BJ (cell line): ENCODE measurements around the gene MAK. TPM values are rescaled to one million over a fixed set of nuclear protein-coding genes. Genes with fewer than 3 reads are reported as not detected.

Experiments used
- CTCF ChIA-PET: fragments of 350-600 bp; formaldehyde crosslinking; extraction: SDS; loops from one replicate; lab custom pipeline; 2021; ENCODE audit warnings: antibody characterized with exemption, inconsistent platforms; lab: Yijun Ruan, JAX
- POLR2A ChIA-PET: fragments of 300-600 bp; sonication (Branson Sonifier 250); formaldehyde crosslinking; extraction: SDS; loops from one replicate; lab custom pipeline; 2021; ENCODE audit warnings: antibody characterized with exemption; lab: Charles Lee
- DNase-seq: peaks from one replicate; pipeline ENCODE4 v3.0.0-alpha.2; 2011; ENCODE audit warnings: low read depth
- H3K27me3 ChIP-seq: 2 replicates; pipeline ENCODE4 v1.6.0; 2011; ENCODE audit warnings: low read length; ENCODE audit not compliant: control insufficient read depth, insufficient read depth
- H3K36me3 ChIP-seq: 2 replicates; pipeline ENCODE4 v1.5.1; 2011; ENCODE audit warnings: low read length; ENCODE audit not compliant: control insufficient read depth, insufficient read depth
- H3K4me3 ChIP-seq: 2 replicates; pipeline ENCODE4 v1.5.1; 2011; ENCODE audit warnings: low read depth, mild to moderate bottlenecking, control low read depth, low read length
- CTCF ChIP-seq: IDR thresholded peaks from 2 replicates; pipeline ENCODE4 v1.5.1; 2011; ENCODE audit warnings: low read depth, mild to moderate bottlenecking, control low read depth, inconsistent platforms, low read length, moderate library complexity; ENCODE audit not compliant: insufficient read depth
- polyA plus RNA-seq: library from polyadenylated mRNA; depleted of rRNA; stranded (reverse); fragments of >200 nt; gene quantifications from 2 replicates; pipeline ENCODE4 v1.2.3, GENCODE V29; 2011

The MAK gene
- polyA plus RNA-seq, 1 experiment, result not detected

GRCh38 chr6:10800810-10801209 lies 37.5 kb downstream of the MAK start:
- H3K27me3 ChIP-seq, result no peaks in the 10 kb centered on the region
- POLR2A ChIA-PET, result no interaction called here
- no peaks in the 10 kb centered on the region for H3K36me3 ChIP-seq
- CTCF ChIA-PET, result interaction anchor here (0.7 to 4.5 kb wide), 5 partner anchors 72 to 320 kb away, joined by 3 to 92 read pairs (median 5); no protein-coding TSS in a partner anchor
- no peak for DNase-seq
- no peak for TF ChIP-seq CTCF
- no peak overlapping the region for H3K4me3 ChIP-seq

GRCh38 chr6:10794239-10794638 lies 44.1 kb downstream of the MAK start:
- ChIA-PET CTCF (interaction anchor here (1.1 to 2.1 kb wide), 2 partner anchors 8 to 316 kb away, joined by 3 to 8 read pairs; no protein-coding TSS in a partner anchor), POLR2A (no interaction called here)
- no peak for DNase-seq
- Histone ChIP-seq H3K4me3 (no peak overlapping the region), H3K27me3 (no peaks in the 10 kb centered on the region), H3K36me3 (no peaks in the 10 kb centered on the region; the same call in 1 of the 2 replicates)
- TF ChIP-seq CTCF, result no peak

DNA sequence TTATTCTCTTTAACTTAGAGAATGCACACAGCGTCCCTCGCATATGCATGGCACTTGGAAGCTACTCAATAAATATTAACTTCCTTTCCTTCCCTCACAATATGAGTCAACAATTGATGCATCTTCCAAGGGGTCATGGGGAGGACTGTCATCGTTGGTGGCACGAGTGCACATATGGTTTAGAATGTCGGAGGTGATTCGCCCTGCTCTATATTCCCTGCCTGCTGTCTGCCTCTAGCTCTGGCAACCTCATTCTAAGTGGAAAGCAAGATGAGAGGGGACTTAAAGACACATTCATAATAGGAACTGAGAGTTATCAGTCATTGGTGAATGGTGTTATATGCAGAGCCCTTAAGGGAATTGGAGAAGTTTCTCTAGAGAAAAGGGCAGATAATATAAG lies 44.6 kb downstream of the MAK start:
- DNase-seq, result no peak
- Histone ChIP-seq H3K27me3 (no peaks in the 10 kb centered on the region), H3K36me3 (no peaks in the 10 kb centered on the region; the same call in 1 of the 2 replicates), H3K4me3 (no peak overlapping the region)
- ChIA-PET CTCF (interaction anchor here (1.1 to 2.1 kb wide), 2 partner anchors 8 to 315 kb away, joined by 3 to 8 read pairs; no protein-coding TSS in a partner anchor), POLR2A (no interaction called here)
- TF ChIP-seq CTCF, result no peak

DNA sequence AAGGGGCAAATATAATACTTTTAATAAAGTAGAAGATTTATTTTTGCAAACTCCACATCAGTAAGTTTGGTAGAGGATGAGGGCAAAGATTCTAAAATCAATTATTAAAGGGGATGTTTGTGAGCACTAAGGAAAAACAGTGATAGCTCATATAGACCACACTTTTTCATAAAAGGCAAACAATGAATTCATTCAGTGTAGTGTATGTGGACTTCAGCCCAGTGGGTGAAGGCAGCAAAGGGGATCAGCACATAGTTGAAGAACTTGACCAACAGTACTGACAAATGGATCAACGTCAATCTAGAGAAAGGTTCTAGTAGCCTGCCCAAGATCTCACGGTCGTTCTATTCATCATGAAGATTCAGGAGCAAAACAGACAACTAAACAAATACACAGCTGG lies 45.3 kb downstream of the MAK start:
- Histone ChIP-seq H3K4me3 (no peak overlapping the region), H3K27me3 (no peaks in the 10 kb centered on the region), H3K36me3 (no peaks in the 10 kb centered on the region; the same call in 1 of the 2 replicates)
- CTCF ChIA-PET, result interaction anchor here (2.1 kb wide), 1 partner anchor 9 kb away, joined by 8 read pairs; no protein-coding TSS in a partner anchor
- no peak for DNase-seq
- POLR2A ChIA-PET, result no interaction called here
- no peak for TF ChIP-seq CTCF

DNA sequence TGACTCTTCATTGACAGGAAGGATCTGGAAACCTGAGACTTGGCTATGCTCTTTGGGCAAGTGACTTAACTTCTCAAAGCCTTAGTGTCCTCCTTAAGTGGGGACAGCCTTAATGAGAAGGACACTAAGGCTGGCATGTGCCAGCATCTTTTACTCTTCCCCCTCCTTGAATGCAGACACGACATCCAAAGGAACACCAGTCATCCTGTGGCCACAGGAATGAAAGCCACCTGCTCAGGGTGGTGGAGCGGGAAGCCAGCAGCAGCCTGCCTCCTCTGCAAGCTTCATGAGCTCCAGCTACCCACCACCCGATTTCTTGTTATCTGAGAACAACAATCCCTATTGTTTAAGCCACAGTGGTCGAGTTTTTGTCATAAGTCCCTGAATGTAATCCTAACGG lies 46.2 kb downstream of the MAK start:
- ChIA-PET POLR2A (no interaction called here), CTCF (no interaction called here)
- no peak overlapping the region for H3K4me3 ChIP-seq
- H3K36me3 ChIP-seq, result no peaks in the 10 kb centered on the region; the same call in 1 of the 2 replicates
- TF ChIP-seq CTCF, result no peak
- no peak for DNase-seq
- H3K27me3 ChIP-seq, result no peaks in the 10 kb centered on the region
